AG08395 (cell line): ENCODE results near the gene SPECC1.
"Not testable (repeated sequence)": the region's sequence is repeated elsewhere in the genome, so short reads cannot be mapped to it uniquely, and the experiment has no call there.

Source experiments
- DNase-seq: peaks from one replicate; pipeline ENCODE4 v3.0.0; 2012; ENCODE audit warnings: mixed read lengths, low spot score

The SPECC1 gene

DNA sequence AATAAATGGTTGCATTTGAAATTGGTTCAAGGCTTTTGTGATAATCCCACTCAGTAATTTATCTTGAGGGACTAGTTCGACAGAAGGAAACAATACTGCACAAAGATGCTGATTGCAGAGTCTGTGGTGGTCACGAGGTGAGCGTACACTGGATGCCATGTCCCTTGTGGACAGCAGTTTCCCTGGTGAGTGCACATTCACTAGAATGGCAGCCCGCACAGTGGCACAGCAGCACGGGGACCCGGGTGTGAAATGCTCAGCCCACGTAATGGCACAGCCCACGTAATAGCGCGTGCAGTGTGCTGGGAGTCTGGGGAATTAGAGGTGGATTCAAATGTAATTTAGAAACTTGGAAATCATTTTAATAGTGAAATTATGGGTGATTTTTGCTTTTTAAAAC is 304.1 kb downstream of the SPECC1 start:
- DNase-seq: no peak

DNA sequence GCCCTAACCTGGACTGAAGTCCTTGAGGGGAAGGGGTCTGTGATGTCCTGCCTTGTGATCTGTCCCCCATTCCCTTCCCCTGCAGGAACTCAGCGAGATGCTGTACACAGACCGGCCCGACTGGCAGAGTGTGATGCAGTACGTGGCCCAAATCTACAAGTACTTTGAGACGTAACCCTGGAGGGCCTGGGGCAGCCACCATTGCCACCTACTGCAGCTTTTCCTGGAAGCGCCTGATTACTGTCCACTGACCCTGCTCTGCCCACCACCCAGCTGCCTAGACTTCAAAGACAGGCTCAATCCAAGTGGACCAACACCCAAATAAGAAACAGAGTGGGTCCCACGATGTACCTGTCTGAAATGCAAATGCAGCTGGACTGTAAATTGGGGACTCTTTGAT is 304.7 kb downstream of the SPECC1 start:
- DNase-seq: no peak

DNA sequence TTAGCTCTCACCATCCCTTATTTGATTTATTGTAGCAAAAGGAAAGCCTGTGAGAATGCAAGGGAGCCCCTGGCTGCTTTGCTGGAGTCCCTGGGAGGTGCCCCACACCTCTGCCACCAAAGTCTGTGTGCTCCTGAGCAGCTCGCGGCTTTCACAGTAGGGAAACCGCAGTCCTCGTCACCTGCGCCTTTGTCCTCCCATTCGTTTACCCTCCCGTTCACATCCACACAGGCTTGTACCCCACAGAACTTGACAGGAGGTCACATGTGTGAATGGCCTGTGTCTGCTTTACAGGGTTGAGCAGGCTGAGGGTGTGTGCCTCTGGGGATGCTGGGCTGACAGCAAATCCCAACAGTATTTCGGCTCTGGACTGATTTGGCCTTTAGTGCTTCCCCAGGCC is 305.7 kb downstream of the SPECC1 start:
- no peak for DNase-seq

DNA sequence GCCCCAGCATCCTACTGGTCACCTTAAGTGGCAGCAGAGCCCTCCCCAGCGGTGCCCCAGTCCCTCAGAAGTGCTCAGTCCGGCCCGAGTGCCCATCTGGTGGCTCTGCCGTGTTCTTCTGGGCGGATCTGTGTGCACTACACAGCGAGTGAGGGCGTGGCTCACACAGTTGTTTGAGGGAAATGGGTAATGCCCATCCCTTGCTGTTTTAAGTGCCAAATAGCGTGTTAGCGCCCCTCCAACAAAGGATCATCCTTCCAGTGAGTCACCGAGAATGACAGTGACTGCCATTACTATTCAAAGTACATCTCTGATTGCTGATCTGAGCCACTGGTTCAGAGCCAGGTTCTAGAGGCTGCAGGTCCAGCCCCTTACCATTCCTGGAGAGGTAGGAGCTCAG is 306.2 kb downstream of the SPECC1 start:
- no peak for DNase-seq

DNA sequence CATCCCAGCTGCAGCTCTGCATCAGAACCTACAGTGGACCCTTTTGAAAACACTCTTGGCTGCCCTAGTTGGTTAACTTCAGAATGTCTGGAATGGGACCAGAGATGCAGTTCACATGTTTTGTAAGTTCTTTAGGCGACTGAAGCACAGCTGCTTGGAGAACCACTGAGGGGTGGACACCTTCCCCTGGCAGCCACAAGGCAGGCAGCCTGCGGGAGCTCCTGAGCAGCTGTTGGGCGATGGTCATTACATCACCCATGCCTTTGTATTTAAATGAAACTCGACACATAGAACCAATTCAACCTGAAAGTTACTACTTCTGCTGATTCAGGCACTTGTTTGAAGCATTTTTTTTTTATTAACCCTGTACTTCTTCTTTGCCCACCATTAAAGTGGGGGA is 306.7 kb downstream of the SPECC1 start:
- DNase-seq: no peak

DNA sequence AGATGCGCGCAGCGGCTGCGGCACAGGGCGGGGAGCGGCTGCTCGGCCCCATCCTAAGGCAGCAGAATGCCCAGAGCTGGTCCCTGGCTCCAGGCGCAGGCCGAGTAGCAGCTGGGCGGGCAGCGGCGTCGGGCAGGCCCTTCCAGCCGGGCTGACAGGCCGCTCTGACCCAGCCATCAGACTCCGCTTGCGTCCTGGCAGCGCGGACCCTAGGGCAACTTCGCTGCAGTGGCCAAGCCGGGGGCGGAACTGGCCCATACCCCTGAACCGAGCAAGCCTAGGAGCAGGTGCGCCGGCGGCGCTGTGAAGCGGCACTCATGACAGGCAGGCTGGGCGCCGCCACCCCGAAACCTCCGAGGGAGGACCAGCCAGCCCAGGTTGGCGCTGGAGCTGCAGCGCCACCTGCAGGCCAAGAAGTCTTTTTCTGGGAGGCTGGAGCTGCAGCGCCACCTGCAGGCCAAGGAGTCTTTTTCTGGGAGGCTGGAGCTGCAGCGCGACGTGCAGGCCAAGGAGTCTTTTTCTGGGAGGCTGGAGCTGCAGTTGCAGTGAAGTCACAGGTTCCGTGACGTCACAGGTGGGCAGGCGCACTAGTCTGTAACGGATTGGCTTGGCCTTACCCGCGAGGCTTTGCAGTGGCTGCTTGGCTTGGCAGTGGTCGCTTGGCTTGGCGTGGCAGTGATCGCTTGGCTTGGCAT is 311.5 kb downstream of the SPECC1 start:
- not testable (repeated sequence) for DNase-seq

DNA sequence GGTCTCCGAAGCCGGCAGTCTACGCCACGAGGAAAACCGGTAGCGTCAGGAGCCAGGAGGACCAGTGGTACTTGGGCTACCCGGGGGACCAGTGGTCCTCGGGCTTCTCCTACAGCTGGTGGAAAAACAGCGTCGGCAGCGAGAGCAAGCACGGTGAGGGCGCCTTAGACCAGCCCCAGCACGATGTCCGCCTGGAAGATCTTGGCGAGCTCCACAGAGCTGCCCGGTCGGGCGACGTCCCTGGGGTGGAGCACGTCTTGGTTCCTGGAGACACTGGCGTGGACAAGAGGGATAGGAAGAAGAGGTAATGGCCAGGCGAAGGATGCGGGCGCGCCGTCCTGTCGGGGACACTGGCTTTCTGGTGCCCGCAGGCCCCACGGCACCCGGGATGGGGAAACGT is 312.2 kb downstream of the SPECC1 start:
- not testable (repeated sequence) for DNase-seq

DNA sequence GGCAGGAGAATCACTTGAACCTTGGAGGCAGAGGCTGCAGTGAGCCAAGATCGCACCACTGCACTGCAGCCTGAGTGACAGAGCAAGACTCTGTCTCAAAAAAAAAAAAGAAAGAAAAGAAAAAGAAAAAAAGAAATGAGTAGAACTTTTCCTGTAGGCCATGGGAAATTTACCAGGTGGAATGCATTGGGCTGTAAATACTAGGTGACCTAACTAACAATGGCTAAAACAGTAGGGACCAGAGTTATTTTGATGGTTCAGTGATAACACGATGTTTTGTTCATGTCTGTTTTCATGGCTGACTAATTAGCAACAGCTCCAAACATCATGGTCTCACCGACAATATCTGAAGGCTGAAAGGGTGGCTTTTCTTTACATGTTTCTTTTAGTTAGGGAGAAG is 318.6 kb downstream of the SPECC1 start:
- not testable (repeated sequence) for DNase-seq

DNA sequence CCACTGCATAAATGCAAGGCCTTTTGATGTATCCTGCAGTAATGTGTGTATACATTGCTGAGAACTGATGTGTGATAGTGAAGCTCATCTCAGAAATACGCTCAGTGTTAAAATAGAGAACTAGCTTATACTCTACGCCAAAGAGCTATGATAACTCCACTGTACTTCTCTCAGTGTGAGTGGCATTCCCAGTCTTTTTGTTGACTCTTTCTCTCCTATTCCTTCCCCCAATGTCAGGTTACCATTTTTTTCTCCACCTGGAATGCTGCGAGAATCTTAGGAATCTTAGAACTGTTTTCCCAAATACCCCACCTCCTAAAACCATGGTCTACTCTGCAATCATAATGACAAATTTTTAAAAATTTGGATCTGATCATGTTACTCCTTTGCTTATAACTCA is 342.2 kb downstream of the SPECC1 start:
- not testable (repeated sequence) for DNase-seq

DNA sequence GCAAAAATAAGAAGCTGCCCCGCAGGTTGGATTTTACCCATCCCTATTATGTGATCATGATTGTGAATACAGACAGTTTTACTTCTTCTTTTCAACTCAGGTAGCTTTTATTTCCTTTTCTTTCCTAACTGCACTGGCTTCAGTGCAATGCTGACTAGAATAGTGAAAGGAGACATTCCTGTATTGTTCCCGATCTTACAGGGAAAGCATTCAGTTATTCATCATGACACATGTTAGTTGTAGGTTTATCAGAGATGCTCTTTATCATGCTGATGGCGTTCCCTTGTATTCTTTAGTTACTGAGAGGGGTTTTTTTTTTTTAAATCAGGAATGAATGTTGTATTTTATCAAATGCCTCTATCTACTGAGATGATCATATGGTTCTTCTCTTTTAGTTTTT is 343.4 kb downstream of the SPECC1 start:
- DNase-seq: not testable (repeated sequence)

DNA sequence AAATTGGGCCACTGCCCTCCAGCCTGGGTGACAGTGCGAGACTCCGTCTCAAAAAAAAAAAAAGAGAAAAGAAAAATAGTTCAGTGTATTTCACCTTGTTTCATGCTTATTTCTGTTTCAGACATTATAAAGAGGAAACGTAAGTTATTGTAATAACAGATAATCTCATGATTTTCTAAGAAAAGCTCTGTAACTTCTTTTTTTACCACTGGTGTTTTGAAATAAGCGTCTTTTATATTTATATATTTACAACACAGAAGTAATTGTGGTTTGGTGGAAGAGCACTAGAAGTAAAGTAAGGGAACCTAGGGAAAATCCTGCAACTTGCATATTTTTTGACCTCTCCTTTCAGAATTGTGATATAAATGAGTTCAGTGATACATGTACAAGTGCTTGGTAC is 354.7 kb downstream of the SPECC1 start:
- not testable (repeated sequence) for DNase-seq
